Esophagus squamous epithelium (tissue), 5 donors: ENCODE results near the gene ZNF10. TPM values are rescaled to one million over a fixed set of nuclear protein-coding genes. Genes with fewer than 3 reads are reported as not detected.

Source experiments
- DNase-seq: peaks from one replicate; lab custom pipeline; 2025; lab: John Stamatoyannopoulos, UW
- H3K27ac ChIP-seq, 4 donors: fragments of 200-600 bp; sonication (generic); one replicate each; pipeline ENCODE4 v1.5.1; 2016 to 2019; ENCODE audit warnings: mild to moderate bottlenecking in 1 of 4
- H3K27me3 ChIP-seq, 4 donors: fragments of 200-600 bp; sonication (generic); 1 replicate in 3 of 4; 2 replicates in 1 of 4; pipeline versions ENCODE4 v1.5.1 to v1.6.0; 2017 to 2021; ENCODE audit warnings: antibody characterized with exemption in 1 of 4
- H3K36me3 ChIP-seq, 3 donors: fragments of 200-600 bp; sonication (generic); one replicate each; pipeline ENCODE4 v1.5.1; 2016 to 2019
- H3K4me1 ChIP-seq, 3 donors: fragments of 200-600 bp; sonication (generic); one replicate each; pipeline ENCODE4 v1.5.1; 2017 to 2019
- H3K4me3 ChIP-seq, 4 donors: fragments of 200-600 bp; sonication (generic); 1 replicate in 3 of 4; 2 replicates in 1 of 4; pipeline ENCODE4 v1.5.1; 2016 to 2019; ENCODE audit warnings: mild to moderate bottlenecking in 2 of 4, moderate library complexity in 1 of 4
- H3K9me3 ChIP-seq, 3 donors: fragments of 200-600 bp; sonication (generic); one replicate each; pipeline ENCODE4 v1.5.1; 2016 to 2019
- CTCF ChIP-seq, 6 experiments: fragments of 450-650 bp in 4 of 6; fragments of 200-600 bp in 2 of 6; sonication (generic) in 2 of 6; IDR thresholded peaks; one replicate each; pipeline ENCODE4 v1.5.1; 2016 to 2019; ENCODE audit warnings: antibody characterized with exemption in 6 of 6, mild to moderate bottlenecking in 4 of 6, moderate library complexity in 4 of 6
- POLR2A ChIP-seq, 4 donors: fragments of 450-650 bp; IDR thresholded peaks; one replicate each; pipeline ENCODE4 v1.6.1; 2017; ENCODE audit warnings: antibody characterized with exemption in 4 of 4, mild to moderate bottlenecking in 4 of 4, moderate library complexity in 3 of 4
- WGBS, 2 donors: methylation state at CpG; one replicate each; pipeline ENCODE4 v1.1.5; 2018; 5-methylcytosine and 5-hydroxymethylcytosine counted together
- intact Hi-C: fragments of 100-400 bp; cut with DNase I; formaldehyde crosslinking; loops from one replicate; pipeline ENCODE4 v1.15.0; 2022
- total RNA-seq, 4 donors: library from RNA; depleted of rRNA; stranded (reverse); fragments of >200 nt; gene quantifications; one replicate each; pipeline ENCODE4 v1.1.0, GENCODE V29; 2016
- donor health status: DM: yes; HTN: yes; CAD: no.

The ZNF10 gene
- total RNA-seq, 4 donors from 2014 or later = 2.2 to 5.9 (median 4.1) TPM

- Histone ChIP-seq H3K36me3 (peaks cover 0 to 65% (median 4%) of the 10 kb centered on the region in 3 donors), H3K4me3 (peak overlapping the region; percentile 70 to 93 (median 84)), H3K9me3 (peaks cover 8 to 64% (median 59%) of the 10 kb centered on the region in 3 donors), H3K4me1 (peaks cover 0 to 18% (median 0%) of the 10 kb centered on the region in 3 donors), H3K27ac (peak overlapping the region; percentile 91 to 99 (median 96)), H3K27me3 (no peaks in the 10 kb centered on the region)
- no peak for TF ChIP-seq CTCF (IDR thresholded peaks at IDR 0.05)
- TF ChIP-seq POLR2A (IDR thresholded peaks at IDR 0.05) = no peak
- intact Hi-C loops = no loop called here
- no peak for DNase-seq
- 29 to 30% methylated on average over 13 to 19 of the region's 26 CpGs for WGBS, 2 donors
Observed at GRCh38 chr12:133129368-133130037, 924 bp upstream of the ZNF10 start.

DNA sequence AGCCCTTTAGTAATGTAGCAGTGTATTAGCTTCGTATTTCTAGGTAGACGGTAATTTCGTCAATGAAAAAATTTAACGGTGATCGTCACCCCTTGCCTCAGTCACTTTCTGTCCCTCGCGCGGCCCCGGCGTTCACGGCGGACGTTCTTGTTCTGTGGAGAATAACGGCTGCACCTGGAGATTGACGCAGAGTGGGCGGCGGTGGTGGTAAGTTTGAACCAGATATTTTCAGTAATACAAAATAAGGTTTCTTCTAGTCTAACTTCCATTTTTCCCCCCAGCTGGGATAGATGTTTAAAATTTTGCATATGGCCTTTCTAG lies 341 bp downstream of the ZNF10 start:
- intact Hi-C loops = no loop called here
- H3K27me3 ChIP-seq = no peaks in the 10 kb centered on the region
- H3K9me3 ChIP-seq = peaks cover 3 to 64% (median 58%) of the 10 kb centered on the region in 3 donors
- peaks cover 4 to 65% (median 5%) of the 10 kb centered on the region in 3 donors for H3K36me3 ChIP-seq
- DNase-seq = peak; percentile 29
- peak overlapping the region; percentile 70 to 93 (median 84) for H3K4me3 ChIP-seq
- 1% methylated on average over 17 of the region's 17 CpGs for WGBS, 2 donors
- H3K27ac ChIP-seq = peak overlapping the region; percentile 91 to 99 (median 96)
- TF ChIP-seq CTCF (IDR thresholded peaks at IDR 0.05) (no peak), POLR2A (IDR thresholded peaks at IDR 0.05) (no peak)
- H3K4me1 ChIP-seq = peaks cover 0 to 18% (median 0%) of the 10 kb centered on the region in 3 donors

DNA sequence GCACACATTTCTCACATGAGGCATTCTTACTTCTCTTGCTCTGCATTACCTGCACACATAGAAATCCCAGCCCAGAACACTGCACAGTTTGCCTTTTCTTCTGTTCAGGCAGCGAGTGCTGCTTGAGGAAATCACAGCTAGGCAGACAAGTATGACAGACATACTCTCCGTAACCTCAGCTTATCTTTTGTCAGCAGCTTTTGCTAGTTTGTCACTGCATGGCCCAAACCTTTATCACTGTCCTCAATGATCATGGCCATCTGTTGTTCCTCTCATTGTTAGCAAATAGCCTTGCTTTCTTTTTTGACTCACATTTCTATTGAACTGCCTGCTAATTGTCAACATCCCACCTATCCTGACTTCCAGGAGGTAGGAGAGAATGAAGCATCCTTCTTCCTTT lies 5.3 kb downstream of the ZNF10 start:
- H3K4me1 ChIP-seq = peaks cover 0 to 9% (median 0%) of the 10 kb centered on the region in 3 donors
- no peak overlapping the region for H3K4me3 ChIP-seq
- H3K9me3 ChIP-seq = peaks cover 4 to 79% (median 66%) of the 10 kb centered on the region in 3 donors
- peaks cover 0 to 86% (median 5%) of the 10 kb centered on the region in 3 donors for H3K36me3 ChIP-seq
- WGBS, 2 donors = 92 to 100% methylated on average over 2 of the region's 2 CpGs
- H3K27ac ChIP-seq = no peak overlapping the region
- no peak for TF ChIP-seq POLR2A (IDR thresholded peaks at IDR 0.05)
- TF ChIP-seq CTCF (IDR thresholded peaks at IDR 0.05) = no peak
- intact Hi-C loops = no loop called here
- no peaks in the 10 kb centered on the region for H3K27me3 ChIP-seq
- no peak for DNase-seq

DNA sequence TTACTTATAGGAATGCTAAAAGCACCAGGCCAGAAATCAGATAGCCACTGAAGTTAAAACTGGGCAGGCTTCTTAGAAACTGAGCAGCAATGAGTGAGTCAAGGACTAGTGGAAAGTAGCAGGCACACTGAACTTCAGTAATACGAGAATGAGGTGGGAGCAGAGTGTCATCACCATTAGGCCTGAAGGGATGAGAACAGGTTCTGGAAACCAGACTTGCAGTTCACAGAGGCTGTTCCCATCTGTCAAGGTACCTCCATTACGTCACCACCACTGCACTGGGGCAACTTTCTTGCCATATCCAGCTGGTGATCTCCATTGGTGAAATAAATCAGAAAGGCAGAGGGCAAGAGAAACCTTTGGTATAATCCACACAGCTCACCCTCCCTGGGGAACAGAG lies 15.6 kb downstream of the ZNF10 start:
- TF ChIP-seq CTCF (IDR thresholded peaks at IDR 0.05) (no peak), POLR2A (IDR thresholded peaks at IDR 0.05) (no peak)
- Histone ChIP-seq H3K27me3 (no peaks in the 10 kb centered on the region), H3K4me3 (no peak overlapping the region), H3K36me3 (peaks cover 9 to 93% (median 9%) of the 10 kb centered on the region in 3 donors), H3K27ac (no peak overlapping the region), H3K4me1 (no peaks in the 10 kb centered on the region), H3K9me3 (peaks cover 0 to 100% (median 78%) of the 10 kb centered on the region in 3 donors)
- 100% methylated on average over 2 of the region's 2 CpGs for WGBS, 2 donors
- intact Hi-C loops = no loop called here
- no peak for DNase-seq

DNA sequence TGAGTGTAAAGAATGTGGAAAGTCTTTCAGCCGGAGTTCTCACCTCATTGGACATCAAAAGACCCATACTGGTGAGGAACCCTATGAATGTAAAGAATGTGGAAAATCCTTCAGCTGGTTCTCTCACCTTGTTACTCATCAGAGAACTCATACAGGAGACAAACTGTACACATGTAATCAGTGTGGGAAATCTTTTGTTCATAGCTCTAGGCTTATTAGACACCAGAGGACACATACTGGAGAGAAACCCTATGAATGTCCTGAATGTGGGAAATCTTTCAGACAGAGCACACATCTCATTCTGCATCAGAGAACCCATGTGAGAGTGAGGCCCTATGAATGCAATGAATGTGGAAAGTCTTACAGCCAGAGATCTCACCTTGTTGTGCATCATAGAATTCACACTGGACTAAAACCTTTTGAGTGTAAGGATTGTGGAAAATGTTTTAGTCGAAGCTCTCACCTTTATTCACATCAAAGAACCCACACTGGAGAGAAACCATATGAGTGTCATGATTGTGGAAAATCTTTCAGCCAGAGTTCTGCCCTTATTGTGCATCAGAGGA lies 25.8 kb downstream of the ZNF10 start:
- peaks cover 22 to 76% (median 33%) of the 10 kb centered on the region in 3 donors for H3K36me3 ChIP-seq
- TF ChIP-seq CTCF (IDR thresholded peaks at IDR 0.05) (no peak), POLR2A (IDR thresholded peaks at IDR 0.05) (no peak)
- H3K27ac ChIP-seq = no peak overlapping the region
- intact Hi-C loops = no loop called here
- H3K4me1 ChIP-seq = no peaks in the 10 kb centered on the region
- H3K9me3 ChIP-seq = peaks cover 15 to 100% (median 100%) of the 10 kb centered on the region in 3 donors
- no peaks in the 10 kb centered on the region for H3K27me3 ChIP-seq
- 81 to 95% methylated on average over 2 of the region's 2 CpGs for WGBS, 2 donors
- DNase-seq = no peak
- H3K4me3 ChIP-seq = peak overlapping the region in 1 of 4 donors; percentile 22
